K562 (cell line): ENCODE data around the gene LAMB4. TPM values are rescaled to one million over a fixed set of nuclear protein-coding genes. Genes with fewer than 3 reads are reported as not detected.
A peak's percentile ranks its signal among the peaks of the same experiment; 100 is the strongest.

Experiments
- ATAC-seq: fragments of 200-7000 bp; cut with Tn5 transposase; 3 replicates; pipeline ENCODE4 v1.9.1; 2020; ENCODE audit warnings: moderate library complexity
- BruUV-seq: library from RNA; stranded (reverse); fragments of 400-500 nt; replicated peaks from 2 replicates; lab custom pipeline; 2021; lab: Mats Ljungman, UMichigan
- CTCF ChIA-PET: fragments of 300-600 bp; formaldehyde crosslinking; extraction: SDS; loops from one replicate; lab custom pipeline; 2021; ENCODE audit warnings: low intra/inter-chr PET ratio; lab: Yijun Ruan, JAX
- POLR2A ChIA-PET: fragments of 300-600, 350-650 bp; sonication (Branson Sonifier 250); formaldehyde crosslinking; extraction: SDS; loops from one replicate; lab custom pipeline; 2021; ENCODE audit warnings: antibody characterized with exemption, inconsistent platforms; lab: Yijun Ruan, JAX
- DNase-seq, 4 experiments: peaks; one replicate each; pipeline versions ENCODE4 v3.0.0 to v3.0.0-alpha.2; 2011 to 2018; ENCODE audit warnings: low spot score in 3 of 4, mixed read lengths in 3 of 4; ENCODE audit errors: extremely low read depth in 1 of 4
- FAIRE-seq: peaks from 2 replicates; lab custom pipeline; 2011; peaks lifted over from hg19 to GRCh38; lab: Jason Lieb, UNC
- H2AFZ ChIP-seq: 2 replicates; pipeline ENCODE4 v1.6.0; 2011; ENCODE audit warnings: low read depth, low read length, control low read depth, inconsistent platforms
- H3K27ac ChIP-seq: fragments of 200-600 bp; 3 replicates; pipeline ENCODE4 v1.8.0; 2011; ENCODE audit warnings: low read depth, mild to moderate bottlenecking, control low read depth, inconsistent platforms, low read length, moderate library complexity, mixed read lengths; ENCODE audit errors: extremely low read depth
- H3K27me3 ChIP-seq, 2 experiments: fragments of 300-600 bp in 1 of 2; 2 replicates in 1 of 2; 3 replicates in 1 of 2; pipeline versions ENCODE4 v1.6.0 to v1.8.0; 2011; ENCODE audit warnings: inconsistent platforms in 2 of 2, low read length in 2 of 2, mild to moderate bottlenecking in 1 of 2, mixed read lengths in 1 of 2, moderate library complexity in 1 of 2; ENCODE audit not compliant: control insufficient read depth in 2 of 2, insufficient read depth in 2 of 2
- H3K36me3 ChIP-seq: fragments of 300-600 bp; 3 replicates; pipeline ENCODE4 v1.8.0; 2011; ENCODE audit warnings: mild to moderate bottlenecking, low read length, inconsistent platforms; ENCODE audit not compliant: control insufficient read depth, insufficient read depth
- H3K4me1 ChIP-seq, 2 experiments: fragments of 200-600 bp in 1 of 2; replicated peaks in 1 of 2; 2 replicates in 1 of 2; 3 replicates in 1 of 2; pipeline versions ENCODE4 v1.5.1 to v1.8.0; 2011; ENCODE audit warnings: inconsistent platforms in 2 of 2, low read length in 2 of 2, mild to moderate bottlenecking in 1 of 2, mixed read lengths in 1 of 2, moderate library complexity in 1 of 2; ENCODE audit not compliant: control insufficient read depth in 2 of 2, insufficient read depth in 2 of 2
- H3K4me2 ChIP-seq: 2 replicates; pipeline ENCODE4 v1.6.1; 2011; ENCODE audit warnings: low read length, control low read depth, inconsistent platforms, mixed read lengths; ENCODE audit not compliant: insufficient read depth
- H3K4me3 ChIP-seq: fragments of 200-600 bp; sonication (generic), shearing (Covaris generic); 2 replicates; pipeline ENCODE4 v1.5.1; 2016; ENCODE audit warnings: control low read depth, inconsistent platforms
- H3K79me2 ChIP-seq: fragments of 200-600 bp; 3 replicates; pipeline ENCODE4 v1.8.0; 2011; ENCODE audit warnings: low read length, inconsistent platforms; ENCODE audit not compliant: control insufficient read depth, insufficient read depth
- H3K9ac ChIP-seq, 2 experiments: 2 replicates each; pipeline versions ENCODE4 v1.6.0 to v1.6.1; 2011; ENCODE audit warnings: low read depth in 2 of 2, low read length in 2 of 2, control low read depth in 1 of 2, inconsistent platforms in 1 of 2, mild to moderate bottlenecking in 1 of 2, mixed read lengths in 1 of 2; ENCODE audit not compliant: insufficient read depth in 1 of 2
- H3K9me1 ChIP-seq: one replicate; pipeline ENCODE4 v1.6.0; 2011; ENCODE audit warnings: inconsistent platforms, mild to moderate bottlenecking, low read length, moderate library complexity; ENCODE audit not compliant: control insufficient read depth, insufficient read depth
- H3K9me3 ChIP-seq: replicated peaks from 2 replicates; pipeline ENCODE4 v1.5.1; 2011; ENCODE audit warnings: low read depth, low read length, inconsistent platforms; ENCODE audit not compliant: control insufficient read depth, insufficient read depth
- H4K20me1 ChIP-seq: replicated peaks from 2 replicates; pipeline ENCODE4 v1.6.1; 2011; ENCODE audit warnings: low read length, inconsistent platforms, mixed read lengths; ENCODE audit not compliant: control insufficient read depth, insufficient read depth
- BACH1 ChIP-seq: fragments of 200-800 bp; sonication (Bioruptor generic); IDR thresholded peaks from 2 replicates; pipeline ENCODE4 v1.6.1; 2016; ENCODE audit warnings: missing genetic modification characterization, missing compliant biosample characterization
- DPF2 ChIP-seq: fragments of 450-650 bp; IDR thresholded peaks from 2 replicates; pipeline ENCODE4 v1.6.1; 2016
- EWSR1 ChIP-seq: fragments of 450-650 bp; IDR thresholded peaks from 2 replicates; pipeline ENCODE4 v1.6.1; 2018; ENCODE audit warnings: borderline replicate concordance, mild to moderate bottlenecking, low read depth, moderate library complexity; ENCODE audit not compliant: partially characterized antibody
- GTF2A2 ChIP-seq: IDR thresholded peaks from 2 replicates; pipeline ENCODE4 v1.6.1; 2016; ENCODE audit warnings: mild to moderate bottlenecking, missing genetic modification characterization, missing compliant biosample characterization
- MTF1 ChIP-seq: fragments of 250-450 bp; sonication (Bioruptor Pico); IDR thresholded peaks from 2 replicates; pipeline ENCODE4 v1.9.0; 2021; ENCODE audit warnings: moderate library complexity, mild to moderate bottlenecking, inconsistent platforms, borderline replicate concordance
- NEUROD1 ChIP-seq: fragments of 150-350 bp; IDR thresholded peaks from 2 replicates; pipeline ENCODE4 v1.6.1; 2014; ENCODE audit warnings: borderline replicate concordance, low read length, low read depth; ENCODE audit not compliant: partially characterized antibody
- NUFIP1 ChIP-seq: fragments of 450-650 bp; IDR thresholded peaks from 2 replicates; pipeline ENCODE4 v1.6.1; 2018; ENCODE audit not compliant: partially characterized antibody
- RAD21 ChIP-seq, 2 experiments: fragments of 250-450 bp in 1 of 2; fragments of 450-650 bp in 1 of 2; sonication (Bioruptor Pico) in 1 of 2; formaldehyde crosslinking in 1 of 2; IDR thresholded peaks in 1 of 2; conservative IDR thresholded peaks in 1 of 2; 2 replicates each; pipeline versions ENCODE4 v1.4.0 to v1.8.0; 2020 to 2022; ENCODE audit warnings: mild to moderate bottlenecking in 2 of 2, moderate library complexity in 1 of 2
- SOX6 ChIP-seq: fragments of 450-650 bp; IDR thresholded peaks from 2 replicates; pipeline ENCODE4 v1.6.1; 2014; ENCODE audit warnings: mild to moderate bottlenecking
- TCF7 ChIP-seq: sonication (generic); IDR thresholded peaks from 2 replicates; pipeline ENCODE4 v1.6.1; 2016; ENCODE audit warnings: antibody characterized with exemption, borderline replicate concordance
- TFE3 ChIP-seq: fragments of 450-650 bp; formaldehyde crosslinking; IDR thresholded peaks from 2 replicates; pipeline ENCODE4 v1.4.0; 2020; ENCODE audit warnings: mild to moderate bottlenecking, mixed read lengths
- WGBS: fragments of 100-300 bp; shearing (Covaris generic); methylation state at CpG from one replicate; pipeline ENCODE4 v1.1.6; 2016; ENCODE audit warnings: low coverage, mixed read lengths; ENCODE audit not compliant: insufficient coverage; ENCODE audit errors: missing lambda C conversion rate; 5-methylcytosine and 5-hydroxymethylcytosine counted together
- in situ Hi-C: fragments of 300-500 bp; cut with MboI; formaldehyde crosslinking; loops from 4 replicates; pipeline ENCODE4 v1.15.0; 2018; ENCODE audit warnings: inconsistent platforms, mixed read lengths
- intact Hi-C: fragments of 100-400 bp; cut with micrococcal nuclease; formaldehyde crosslinking; loops from 2 replicates; pipeline ENCODE4 v1.14.2; 2022
- polyA plus RNA-seq, 8 experiments: library from polyadenylated mRNA; depleted of rRNA in 4 of 8; stranded (reverse) in 5 of 8; unstranded in 3 of 8; fragments of >200 nt; fragmentation: Nextera tagmentation in 2 of 8; fragmentation: Illumina TruSeq in 1 of 8; extraction: Ambion mirVana in 2 of 8; extraction: Trizol in 1 of 8; gene quantifications; 2 replicates each; pipeline versions ENCODE4 v1.2.1 to v1.2.3, GENCODE V29; 2011 to 2014; ENCODE audit warnings: inconsistent platforms in 1 of 8, missing spikeins in 1 of 8
- total RNA-seq, 7 experiments: library from RNA; depleted of rRNA in 6 of 7; stranded (reverse); fragments of >200 nt in 6 of 7; fragmentation: Illumina TruSeq in 2 of 7; extraction: Trizol in 2 of 7; gene quantifications; 2 replicates each; pipeline versions ENCODE4 v1.2.1 to v1.2.3, GENCODE V29; 2011 to 2021; ENCODE audit warnings: low replicate concordance in 1 of 7

The LAMB4 gene
- total and polyA plus RNA-seq, 9 of the 15 experiments (the other 6 are each of a cell fraction or from before 2014, with no cell fraction given): 0.06 to 0.13 (median 0.07) TPM; not detected in 6

- no peaks in the 10 kb centered on the region for H4K20me1 ChIP-seq
- no peaks in the 10 kb centered on the region for H3K9me1 ChIP-seq
- intact Hi-C loops (no loop called here), in situ Hi-C loops (no loop called here)
- H3K79me2 ChIP-seq: no peaks in the 10 kb centered on the region
- H3K27me3 ChIP-seq: no peaks in the 10 kb centered on the region
- H3K4me3 ChIP-seq: no peak overlapping the region
- BruUV-seq: no TSS peak
- WGBS: 41% methylated on average over 7 of the region's 7 CpGs
- H3K27ac ChIP-seq: no peak overlapping the region
- CTCF ChIA-PET: no interaction called here
- H3K4me2 ChIP-seq: no peak overlapping the region
- H2AFZ ChIP-seq: peak overlapping the region; percentile 51
- peak overlapping the region in 1 of 2 experiments; percentile 28; a peak in 1 of 4 replicates for H3K9ac ChIP-seq
- TF ChIP-seq EWSR1 (no peak), GTF2A2 (tag) (no peak), RAD21 (CRISPR knock-in tag; conservative IDR thresholded peaks at IDR 0.05 in 1 of 2, IDR thresholded peaks at IDR 0.05 in 1 of 2) (no peak), SOX6 (no peak), MTF1 (no peak), DPF2 (no peak), NEUROD1 (no peak), TCF7 (no peak), NUFIP1 (no peak), TFE3 (no peak), BACH1 (no peak)
- ATAC-seq: no peak
- POLR2A ChIA-PET: interaction anchor here (1.3 to 1.4 kb wide), 2 partner anchors 13 to 30 kb away, joined by 3 read pairs; no protein-coding TSS in a partner anchor
- DNase-seq: no peak
- H3K36me3 ChIP-seq: no peaks in the 10 kb centered on the region
- no peak for FAIRE-seq
- no peaks in the 10 kb centered on the region; a peak in 1 of 5 replicates for H3K4me1 ChIP-seq
- no peaks in the 10 kb centered on the region for H3K9me3 ChIP-seq
Measured at GRCh38 chr7:108055611-108056021, 74.5 kb downstream of the LAMB4 start.
